Subcutaneous adipose tissue (tissue), 4 donors: ENCODE data around the gene LHFPL6. TPM values are rescaled to one million over a fixed set of nuclear protein-coding genes. Genes with fewer than 3 reads are reported as not detected.

Experiments
- total RNA-seq, 4 donors: library from RNA; depleted of rRNA; stranded (reverse); fragments of >200 nt; gene quantifications; one replicate each; pipeline ENCODE4 v1.1.0, GENCODE V29; 2016
- TF ChIP-seq, protein P1 (sequence below): fragments of 450-650 bp; IDR thresholded peaks from one replicate; pipeline ENCODE4 v1.5.1; 2016; ENCODE audit warnings: low read depth, mild to moderate bottlenecking, control low read depth, antibody characterized with exemption, moderate library complexity

The LHFPL6 gene
- total RNA-seq, 4 donors from 2014 or later, result 75.2 to 106 (median 90.4) TPM

DNA sequence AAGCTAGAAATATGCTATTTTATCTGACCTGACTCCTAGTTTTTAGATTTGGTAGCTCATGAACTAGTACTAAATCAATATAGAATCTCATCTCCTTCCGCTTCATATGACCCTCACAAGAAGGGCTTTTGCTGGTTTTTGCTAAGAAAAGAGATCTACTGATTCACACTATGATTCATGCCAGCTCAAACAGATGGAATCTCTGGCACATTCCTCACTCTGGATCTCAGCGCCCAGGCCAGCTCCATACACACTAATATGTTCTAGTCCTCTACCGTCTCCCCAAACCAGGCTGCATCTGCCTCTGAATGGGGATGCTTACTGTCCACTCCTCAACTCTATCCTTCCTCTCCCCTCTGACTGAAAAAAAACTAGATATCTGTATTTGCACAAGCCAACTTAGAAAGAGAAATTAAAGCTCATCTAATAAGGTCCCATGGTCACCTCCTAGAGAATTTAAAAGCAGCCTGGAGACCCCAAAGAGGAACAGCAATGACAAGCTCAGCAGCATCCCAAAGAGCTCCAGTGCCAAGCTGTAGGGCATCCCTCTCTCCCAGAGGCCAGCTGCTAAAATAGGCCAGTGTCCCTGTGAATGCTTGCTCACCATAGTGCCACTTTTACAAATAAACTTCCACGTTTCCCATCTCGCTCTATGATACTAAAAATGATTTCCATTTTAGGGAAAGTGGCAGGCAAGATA, 74.9 kb downstream of the LHFPL6 start:
- TF ChIP-seq, protein P1, sequence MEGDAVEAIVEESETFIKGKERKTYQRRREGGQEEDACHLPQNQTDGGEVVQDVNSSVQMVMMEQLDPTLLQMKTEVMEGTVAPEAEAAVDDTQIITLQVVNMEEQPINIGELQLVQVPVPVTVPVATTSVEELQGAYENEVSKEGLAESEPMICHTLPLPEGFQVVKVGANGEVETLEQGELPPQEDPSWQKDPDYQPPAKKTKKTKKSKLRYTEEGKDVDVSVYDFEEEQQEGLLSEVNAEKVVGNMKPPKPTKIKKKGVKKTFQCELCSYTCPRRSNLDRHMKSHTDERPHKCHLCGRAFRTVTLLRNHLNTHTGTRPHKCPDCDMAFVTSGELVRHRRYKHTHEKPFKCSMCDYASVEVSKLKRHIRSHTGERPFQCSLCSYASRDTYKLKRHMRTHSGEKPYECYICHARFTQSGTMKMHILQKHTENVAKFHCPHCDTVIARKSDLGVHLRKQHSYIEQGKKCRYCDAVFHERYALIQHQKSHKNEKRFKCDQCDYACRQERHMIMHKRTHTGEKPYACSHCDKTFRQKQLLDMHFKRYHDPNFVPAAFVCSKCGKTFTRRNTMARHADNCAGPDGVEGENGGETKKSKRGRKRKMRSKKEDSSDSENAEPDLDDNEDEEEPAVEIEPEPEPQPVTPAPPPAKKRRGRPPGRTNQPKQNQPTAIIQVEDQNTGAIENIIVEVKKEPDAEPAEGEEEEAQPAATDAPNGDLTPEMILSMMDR, result no peak

DNA sequence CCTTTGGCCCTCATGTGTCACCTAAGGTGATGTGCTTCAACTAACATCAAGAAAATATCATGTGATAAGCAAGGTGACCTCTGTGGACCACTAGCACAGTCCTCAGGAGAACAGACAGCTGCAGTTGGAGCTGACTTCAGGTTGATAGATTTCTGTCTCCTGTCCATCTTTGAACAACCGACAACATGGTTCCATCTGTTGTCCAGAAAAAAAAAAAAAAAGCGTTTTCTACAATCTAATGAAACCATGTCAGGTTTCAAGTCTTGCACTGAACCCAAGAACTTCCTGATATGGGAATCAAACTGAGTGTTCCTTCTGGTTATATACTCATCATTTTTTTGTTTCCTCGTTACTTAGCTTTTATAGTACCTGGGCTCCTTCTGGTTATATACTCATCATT, 75.7 kb downstream of the LHFPL6 start:
- TF ChIP-seq, protein P1, result no peak

DNA sequence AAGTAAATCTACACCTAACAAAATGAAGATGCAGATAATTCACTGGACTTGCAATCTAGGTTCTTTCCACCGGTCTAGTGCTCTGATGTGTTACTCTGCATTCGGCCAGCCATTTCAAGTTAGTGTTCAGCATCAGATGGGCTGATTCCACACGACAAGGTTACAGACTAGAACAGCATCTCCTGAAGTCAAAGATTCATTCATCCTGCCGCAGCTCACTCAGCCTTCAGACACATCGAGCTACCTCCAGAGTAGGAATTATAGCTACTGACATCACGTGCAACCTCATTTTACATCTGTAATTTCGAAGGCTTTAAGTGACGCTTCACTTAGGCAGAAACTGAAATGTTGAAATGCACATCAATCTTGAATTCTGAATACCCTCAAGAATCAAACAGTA, 76.5 kb downstream of the LHFPL6 start:
- TF ChIP-seq, protein P1, result no peak

DNA sequence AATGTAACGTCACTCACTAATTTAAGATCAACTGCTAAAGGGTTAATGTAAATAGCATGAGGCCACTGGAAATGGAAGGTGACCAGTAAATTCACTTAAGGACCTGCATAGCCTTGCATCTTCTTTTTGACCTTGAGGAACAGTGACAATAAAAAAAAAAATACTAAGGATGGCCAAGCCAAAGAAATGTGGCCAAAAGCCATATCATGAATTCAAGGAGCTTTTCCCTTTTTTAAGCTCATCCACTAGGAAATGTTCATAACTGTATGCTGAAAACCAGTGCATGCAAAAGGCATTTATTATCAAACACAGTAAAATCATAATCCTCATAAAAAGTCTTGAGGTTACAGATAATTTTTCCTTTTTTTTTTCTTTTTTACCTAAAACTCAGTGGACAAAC, 77.5 kb downstream of the LHFPL6 start:
- TF ChIP-seq, protein P1, result no peak

DNA sequence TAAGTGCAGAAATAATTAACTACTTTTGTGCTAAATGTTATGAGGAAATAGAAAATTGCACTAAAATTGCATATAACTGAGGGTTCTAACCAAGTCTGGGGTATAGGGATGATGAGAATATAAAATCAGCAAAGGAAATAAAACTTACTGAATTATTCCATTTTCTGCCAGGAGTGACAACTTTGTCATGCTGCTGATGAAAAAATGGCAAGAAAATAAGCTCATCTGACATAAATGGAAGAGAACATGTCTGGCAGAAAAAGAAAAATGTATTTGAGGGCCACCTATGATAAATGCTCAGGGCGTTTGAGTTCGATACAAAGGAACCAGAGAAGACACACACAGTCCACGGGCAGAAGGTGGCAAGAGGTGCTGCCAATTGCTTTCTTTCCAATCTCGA, 78.2 kb downstream of the LHFPL6 start:
- TF ChIP-seq, protein P1, result no peak

DNA sequence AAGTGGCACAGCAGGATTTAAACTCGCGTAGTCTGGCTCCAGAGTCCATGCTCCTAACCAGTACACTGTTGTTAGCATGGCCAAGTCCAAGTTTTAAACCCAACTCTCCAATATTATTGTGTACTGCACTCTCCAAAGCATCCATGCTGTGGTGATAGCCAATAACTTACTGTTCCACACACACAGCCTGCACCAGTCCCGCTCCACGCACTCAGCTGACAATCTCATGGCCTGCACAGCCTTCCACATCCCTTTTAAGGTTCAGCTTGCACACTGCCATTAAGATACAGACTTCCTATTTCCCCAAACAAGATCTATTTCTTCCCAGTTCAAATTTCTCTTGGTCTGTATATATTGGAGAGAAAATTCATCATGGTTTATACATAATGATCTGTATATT, 80.7 kb downstream of the LHFPL6 start:
- TF ChIP-seq, protein P1, result no peak

DNA sequence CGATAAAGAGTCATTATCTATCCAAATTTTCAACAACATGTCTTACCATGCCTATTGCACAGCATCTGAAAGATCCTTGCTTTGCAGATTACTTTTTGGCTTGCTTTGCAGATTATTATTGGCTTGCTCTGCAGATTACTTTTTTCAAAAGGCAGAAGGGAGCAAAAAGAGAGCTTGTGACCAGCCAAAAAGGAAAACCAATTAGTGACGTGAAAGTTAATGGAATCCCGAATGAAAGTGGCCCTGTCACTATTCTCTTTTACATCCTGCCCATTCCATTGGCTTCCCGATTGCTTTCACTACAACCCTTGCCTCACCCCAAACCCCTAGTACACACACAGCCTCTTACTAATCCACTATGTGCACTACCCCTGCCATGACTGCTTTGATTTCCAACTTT, 81.3 kb downstream of the LHFPL6 start:
- TF ChIP-seq, protein P1, result no peak
